ENCODE measurements around the gene ARHGAP22. TPM values are rescaled to one million over a fixed set of nuclear protein-coding genes. Genes with fewer than 3 reads are reported as not detected.

ARHGAP22 gene
- total RNA-seq, 1 donor from 2014 or later, result 24.5 TPM

GRCh38 chr10:48461623-48462481 is 143.0 kb downstream of the ARHGAP22 start:
- no peak overlapping the region for H3K4me3 ChIP-seq (ENCODE audit: low read depth, low read length)
- TF ChIP-seq CTCF (conservative IDR thresholded peaks at IDR 0.05; ENCODE audit: low read depth, low read length), result no peak
- no peak for DNase-seq (ENCODE audit: low read depth)

- H3K4me3 ChIP-seq (ENCODE audit: low read depth, low read length), result no peak overlapping the region
- TF ChIP-seq CTCF (conservative IDR thresholded peaks at IDR 0.05; ENCODE audit: low read depth, low read length), result no peak
- DNase-seq (ENCODE audit: low read depth), result no peak
These were observed 144.7 kb downstream of the ARHGAP22 start for GRCh38 chr10:48460182-48460581.

DNA sequence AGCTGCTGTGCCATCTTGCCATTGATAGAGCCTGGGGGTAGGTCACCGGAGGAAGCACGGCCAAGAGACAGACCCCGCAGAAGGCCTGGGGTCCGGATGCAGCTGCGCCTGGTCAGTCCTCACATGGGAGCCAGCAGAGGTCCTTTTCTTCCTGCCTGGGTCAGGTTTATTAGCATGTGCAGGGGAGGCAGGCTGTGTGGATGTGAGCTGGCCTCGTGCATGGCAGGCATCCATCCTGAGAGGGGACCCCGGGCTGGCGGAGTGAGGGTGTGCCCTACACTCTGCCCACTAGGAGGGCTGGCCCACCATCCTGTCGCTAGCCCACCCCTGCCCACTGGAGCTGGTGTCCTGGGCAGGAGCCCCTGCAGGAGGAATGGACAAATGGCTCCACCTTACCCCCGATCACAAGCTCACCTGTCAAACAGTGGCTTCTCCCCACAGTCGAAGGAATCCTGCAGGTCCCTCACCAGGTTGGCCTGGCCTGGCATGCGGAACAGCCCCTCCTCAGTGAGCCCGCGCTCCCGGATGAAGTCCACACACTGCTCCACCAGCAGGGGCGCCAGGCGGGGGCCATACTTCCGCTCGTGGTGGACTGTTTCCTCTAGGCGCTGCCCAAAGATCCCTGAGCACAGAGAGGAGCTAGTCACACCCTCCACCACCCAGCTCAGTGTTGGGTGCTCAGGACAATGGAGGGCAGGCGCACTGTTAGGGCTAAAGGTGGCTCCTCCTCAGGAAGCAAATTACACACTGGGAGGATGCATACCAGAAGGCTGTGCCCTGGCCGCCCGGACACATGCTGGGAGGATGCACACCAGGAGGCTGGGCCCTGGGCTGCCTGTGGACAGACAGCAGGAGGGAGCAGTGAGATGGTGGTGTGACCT is 145.4 kb downstream of the ARHGAP22 start:
- no peak for DNase-seq (ENCODE audit: low read depth)
- no peak for TF ChIP-seq CTCF (conservative IDR thresholded peaks at IDR 0.05; ENCODE audit: low read depth, low read length)
- no peak overlapping the region for H3K4me3 ChIP-seq (ENCODE audit: low read depth, low read length)

- no peak for DNase-seq (ENCODE audit: low read depth)
- TF ChIP-seq CTCF (conservative IDR thresholded peaks at IDR 0.05; ENCODE audit: low read depth, low read length), result no peak
These were observed 146.2 kb downstream of the ARHGAP22 start for GRCh38 chr10:48458662-48459048.

GRCh38 chr10:48457949-48458661 is 146.8 kb downstream of the ARHGAP22 start:
- H3K4me3 ChIP-seq (ENCODE audit: low read depth, low read length), result no peak overlapping the region
- no peak for TF ChIP-seq CTCF (conservative IDR thresholded peaks at IDR 0.05; ENCODE audit: low read depth, low read length)
- no peak for DNase-seq (ENCODE audit: low read depth)

More at GRCh38 chr10:48458662-48459048, 146.2 kb downstream of the ARHGAP22 start:
- H3K4me3 ChIP-seq (ENCODE audit: low read depth, low read length), result no peak overlapping the region

DNA sequence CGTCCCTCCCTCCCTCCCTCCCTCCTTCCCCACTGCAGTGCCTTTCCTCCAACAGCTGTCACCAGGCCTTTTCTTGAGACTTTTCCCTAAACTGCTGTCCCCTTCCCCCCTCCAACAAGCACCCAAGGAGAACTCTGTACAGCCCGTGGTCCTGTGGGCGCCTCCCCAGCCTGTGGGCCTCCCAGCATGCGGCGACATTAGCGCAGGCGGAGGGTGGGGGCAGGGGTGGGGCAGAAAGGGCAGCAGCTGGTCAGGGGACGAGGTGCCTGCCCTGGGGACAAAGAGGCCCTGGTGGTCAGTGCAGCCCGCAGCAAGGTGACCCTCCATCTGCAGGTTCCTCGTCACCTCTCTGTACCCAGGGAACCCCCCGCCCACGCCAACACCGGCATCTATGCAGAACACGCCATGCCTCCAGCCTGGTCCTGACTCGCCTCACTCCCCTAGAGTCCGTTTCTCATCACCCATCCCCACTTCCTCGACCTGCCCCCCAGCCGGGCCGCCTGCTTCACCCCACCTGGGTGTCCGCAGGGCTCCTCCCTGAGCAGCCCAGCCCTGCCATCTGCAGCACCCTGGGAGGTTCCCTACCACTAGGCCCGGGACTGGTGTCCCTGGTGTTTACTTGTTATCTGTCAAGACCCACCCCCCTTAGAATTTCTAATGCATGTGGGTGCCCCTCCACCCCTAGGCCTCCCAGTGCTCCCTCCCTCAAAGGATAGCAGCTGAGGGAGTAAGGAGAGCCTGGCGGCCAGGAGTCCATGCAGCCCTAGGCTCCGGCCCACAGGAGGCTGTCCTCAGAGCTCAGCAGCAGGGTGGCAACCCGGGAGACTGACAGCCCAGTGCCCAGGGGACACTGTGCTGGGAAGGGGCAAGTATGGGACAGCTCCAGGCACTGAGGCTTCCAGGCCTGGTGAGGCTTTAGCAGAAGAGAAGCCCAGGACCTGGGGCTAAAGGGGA is 147.8 kb downstream of the ARHGAP22 start:
- no peak for TF ChIP-seq CTCF (conservative IDR thresholded peaks at IDR 0.05; ENCODE audit: low read depth, low read length)

More for the DNA sequence above, 147.8 kb downstream of the ARHGAP22 start:
- DNase-seq (ENCODE audit: low read depth), result no peak
- no peak overlapping the region for H3K4me3 ChIP-seq (ENCODE audit: low read depth, low read length)
